Activated CD4-positive, alpha-beta T cell treated with anti-CD3 and anti-CD28 coated beads, Interleukin-2, amount 50 U/mL, for 4 hours (primary cell): ENCODE measurements around the gene HECA.
"Not testable (repeated sequence)": the region's sequence is repeated elsewhere in the genome, so short reads cannot be mapped to it uniquely, and the experiment has no call there.

Experiments used
- DNase-seq, 2 experiments: peaks; one replicate each; pipeline ENCODE4 v3.0.0-alpha.2; 2020

The HECA gene, protein sequence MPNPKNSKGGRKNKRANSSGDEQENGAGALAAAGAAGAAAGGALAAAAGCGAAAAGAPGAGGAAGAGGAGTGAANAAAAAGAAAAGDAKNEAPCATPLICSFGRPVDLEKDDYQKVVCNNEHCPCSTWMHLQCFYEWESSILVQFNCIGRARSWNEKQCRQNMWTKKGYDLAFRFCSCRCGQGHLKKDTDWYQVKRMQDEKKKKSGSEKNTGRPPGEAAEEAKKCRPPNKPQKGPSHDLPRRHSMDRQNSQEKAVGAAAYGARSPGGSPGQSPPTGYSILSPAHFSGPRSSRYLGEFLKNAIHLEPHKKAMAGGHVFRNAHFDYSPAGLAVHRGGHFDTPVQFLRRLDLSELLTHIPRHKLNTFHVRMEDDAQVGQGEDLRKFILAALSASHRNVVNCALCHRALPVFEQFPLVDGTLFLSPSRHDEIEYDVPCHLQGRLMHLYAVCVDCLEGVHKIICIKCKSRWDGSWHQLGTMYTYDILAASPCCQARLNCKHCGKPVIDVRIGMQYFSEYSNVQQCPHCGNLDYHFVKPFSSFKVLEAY

DNA sequence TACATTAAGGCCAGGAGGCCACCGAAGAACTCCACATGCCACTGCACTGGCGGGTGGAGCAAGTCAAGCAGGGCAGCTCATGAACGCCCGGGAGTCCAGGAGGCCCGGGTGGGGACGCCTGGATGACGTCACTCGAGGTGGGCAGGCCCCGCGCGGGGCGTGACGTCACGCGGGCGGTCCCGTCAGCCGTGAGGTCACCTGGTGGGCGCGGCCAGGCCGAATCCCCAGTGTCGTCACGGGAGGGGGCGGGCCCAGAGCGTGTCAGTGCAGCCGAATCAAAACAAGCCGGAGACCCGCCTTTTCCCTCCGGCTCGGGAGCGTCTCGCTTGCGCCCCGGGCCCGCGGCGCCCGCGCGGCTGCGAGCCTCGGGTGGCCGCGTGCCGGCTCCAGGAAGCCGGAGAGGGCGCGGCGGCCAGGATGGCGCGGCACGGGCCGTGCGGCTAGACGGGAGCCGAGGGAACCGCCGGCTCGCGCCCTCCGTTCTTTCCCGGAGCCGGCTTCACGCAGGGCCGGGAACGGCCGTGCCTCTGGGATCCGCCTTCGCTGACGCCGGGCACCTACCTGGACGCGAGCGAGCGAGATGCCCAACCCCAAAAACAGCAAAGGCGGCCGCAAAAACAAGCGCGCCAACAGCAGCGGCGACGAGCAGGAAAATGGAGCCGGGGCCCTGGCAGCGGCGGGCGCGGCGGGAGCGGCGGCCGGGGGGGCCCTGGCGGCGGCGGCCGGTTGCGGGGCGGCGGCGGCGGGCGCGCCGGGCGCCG lies at the start of gene HECA:
HECA (plus strand) TSS at position 264 of the 761 bp plus-strand sequence; CDS start at position 581, 317 bp downstream.
- peak; percentile 99 for DNase-seq

DNA sequence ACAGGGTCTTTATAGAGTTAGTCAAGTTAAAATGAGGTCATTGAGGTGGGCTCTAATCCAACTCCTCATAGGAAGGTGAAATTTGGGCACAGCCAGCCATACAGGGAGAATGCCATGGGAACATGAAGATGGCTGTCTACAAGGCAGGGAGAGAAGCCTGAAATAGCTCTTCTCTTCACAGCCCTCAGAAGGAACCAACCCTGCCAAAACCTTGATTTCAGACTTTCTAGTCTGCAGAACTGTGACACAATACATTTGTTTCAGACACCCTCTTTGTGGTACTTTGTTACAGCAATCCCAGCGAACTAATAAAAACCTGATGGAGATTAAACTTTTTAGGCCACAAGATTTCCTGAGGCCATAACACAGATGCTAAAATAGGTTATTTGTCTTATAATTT lies 43.1 kb upstream of the HECA start:
- no peak for DNase-seq

DNA sequence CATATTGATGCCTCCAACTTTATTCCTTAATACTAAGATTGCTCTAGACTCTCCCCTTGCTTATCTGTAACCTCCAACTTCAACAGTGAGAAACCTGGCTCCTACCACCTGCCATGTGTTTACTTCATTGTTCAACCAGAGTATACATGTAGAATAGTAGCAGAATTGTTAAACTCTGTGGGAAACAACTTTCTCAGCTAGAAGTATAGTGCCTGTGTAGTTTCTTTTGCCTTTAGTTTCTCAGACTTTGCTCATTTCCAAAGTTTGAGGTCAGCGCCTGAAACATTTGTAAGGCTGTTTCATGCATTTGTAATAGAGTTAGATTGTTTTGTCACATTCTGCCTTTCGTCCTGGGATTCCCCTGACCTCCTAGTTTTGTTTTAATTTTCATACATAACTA lies 34.9 kb upstream of the HECA start:
- DNase-seq, result no peak

DNA sequence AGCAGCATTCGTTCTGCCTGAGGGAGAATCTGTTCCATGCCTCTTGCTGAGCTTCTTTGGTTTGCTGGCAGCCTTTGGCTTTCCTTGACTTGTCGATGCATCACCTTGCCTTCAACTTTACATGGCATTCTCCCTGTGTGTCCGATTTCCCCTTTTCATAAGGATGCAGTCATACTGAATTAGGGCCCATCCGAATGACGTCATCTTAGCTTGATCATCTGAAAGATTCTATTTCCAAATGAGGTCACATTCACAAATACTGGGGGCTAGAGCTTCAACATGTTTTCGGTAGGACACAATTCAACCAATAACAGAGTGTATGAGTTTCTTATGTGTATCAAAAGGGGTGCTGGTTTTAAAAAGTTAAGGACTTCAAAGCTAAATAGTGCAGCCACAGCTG lies 27.8 kb upstream of the HECA start:
- no peak for DNase-seq

DNA sequence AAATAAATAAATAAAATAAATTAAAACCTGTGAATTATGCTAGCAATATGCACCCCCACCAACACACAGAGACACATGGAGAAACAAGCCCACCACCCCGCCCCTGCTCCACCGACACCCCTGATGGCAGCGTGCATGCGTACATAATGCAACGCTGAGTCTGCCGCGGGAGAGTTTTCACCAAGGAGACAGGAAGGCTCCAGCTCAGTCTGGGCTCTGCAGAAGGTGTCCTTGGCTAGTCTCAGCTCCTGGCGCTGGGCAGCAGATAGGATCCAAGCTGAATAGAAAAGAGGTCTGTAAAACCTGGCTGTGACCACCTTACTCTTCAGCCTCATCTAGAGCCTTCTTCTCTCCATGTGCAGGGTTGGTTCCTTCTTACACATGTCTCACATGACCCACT lies 26.5 kb upstream of the HECA start:
- DNase-seq, result no peak

DNA sequence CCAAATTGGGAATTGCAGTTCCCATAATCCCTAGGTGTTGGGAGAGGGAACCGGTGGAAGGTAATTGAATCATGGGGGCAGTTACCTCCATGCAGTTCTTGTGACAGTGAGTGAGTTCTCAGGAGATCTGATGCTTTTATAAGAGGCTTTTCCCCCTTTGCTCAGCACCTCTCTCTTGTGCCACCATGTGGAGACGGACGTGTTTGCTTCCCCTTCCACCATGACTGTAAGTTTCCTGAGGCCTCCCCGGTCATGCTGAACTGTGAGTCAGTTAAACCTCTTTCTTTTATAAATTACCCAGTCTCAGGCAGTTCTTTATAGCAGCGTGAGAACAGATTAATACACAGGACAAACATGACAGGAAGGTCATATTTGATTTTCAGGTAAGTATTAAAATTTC lies 25.3 kb upstream of the HECA start:
- DNase-seq, result peak in 1 of 2 experiments; percentile 34

DNA sequence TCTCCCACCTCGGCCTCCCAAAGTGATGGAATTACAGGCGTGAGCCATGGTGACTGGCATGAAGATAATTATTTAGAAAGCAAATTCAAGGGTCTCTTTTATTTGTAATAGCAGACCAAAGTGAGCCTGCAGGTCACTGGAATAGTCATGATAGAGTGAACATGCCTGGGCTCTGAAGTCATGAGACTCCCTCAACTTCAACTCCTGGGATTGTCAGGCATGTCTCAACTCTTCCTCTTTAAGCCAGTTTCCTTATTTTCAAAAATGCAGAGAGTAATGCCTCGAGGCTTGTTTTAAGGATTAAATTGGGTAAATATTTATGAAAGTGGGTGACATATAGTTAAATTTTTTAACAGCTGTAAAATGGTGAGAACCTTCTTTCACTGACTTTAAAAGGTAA lies 22.7 kb upstream of the HECA start:
- DNase-seq, result no peak

DNA sequence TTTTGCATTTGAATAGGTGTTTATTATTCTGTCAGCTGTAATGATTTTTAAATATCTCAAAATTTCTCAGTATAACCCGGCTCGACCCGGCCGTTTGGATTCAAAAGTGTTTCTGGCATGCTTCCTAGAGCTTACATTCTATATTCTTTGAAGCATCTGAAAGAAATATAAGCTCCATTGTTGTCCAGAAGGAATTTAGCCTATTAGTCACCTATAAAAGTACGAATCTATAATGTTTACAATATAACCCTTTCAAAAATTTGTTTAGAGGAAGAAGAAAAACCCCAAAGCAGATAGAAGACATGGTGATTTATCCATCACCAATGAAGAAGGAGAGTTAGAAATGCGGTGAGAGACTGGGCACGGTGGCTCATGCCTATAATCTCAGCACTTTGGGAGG lies 22.3 kb upstream of the HECA start:
- no peak for DNase-seq

DNA sequence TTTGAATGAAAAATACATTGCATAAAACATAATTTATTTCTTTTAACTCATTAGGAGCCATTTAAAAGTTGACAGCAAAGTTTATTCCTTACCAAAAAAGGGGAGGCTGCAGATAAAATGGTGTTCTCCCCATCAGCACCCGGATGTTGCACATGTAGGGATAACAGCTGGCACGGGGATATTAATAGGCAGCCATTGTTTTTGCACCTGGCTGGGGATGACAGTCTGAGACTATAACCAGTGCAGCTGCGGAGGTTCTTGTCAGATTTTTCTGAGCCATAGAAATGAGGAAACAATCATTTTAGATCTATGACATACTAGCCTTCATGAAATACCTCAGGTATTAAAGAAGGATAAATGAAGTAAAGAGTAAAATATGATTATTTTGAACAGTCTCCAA lies 20.1 kb upstream of the HECA start:
- no peak for DNase-seq

DNA sequence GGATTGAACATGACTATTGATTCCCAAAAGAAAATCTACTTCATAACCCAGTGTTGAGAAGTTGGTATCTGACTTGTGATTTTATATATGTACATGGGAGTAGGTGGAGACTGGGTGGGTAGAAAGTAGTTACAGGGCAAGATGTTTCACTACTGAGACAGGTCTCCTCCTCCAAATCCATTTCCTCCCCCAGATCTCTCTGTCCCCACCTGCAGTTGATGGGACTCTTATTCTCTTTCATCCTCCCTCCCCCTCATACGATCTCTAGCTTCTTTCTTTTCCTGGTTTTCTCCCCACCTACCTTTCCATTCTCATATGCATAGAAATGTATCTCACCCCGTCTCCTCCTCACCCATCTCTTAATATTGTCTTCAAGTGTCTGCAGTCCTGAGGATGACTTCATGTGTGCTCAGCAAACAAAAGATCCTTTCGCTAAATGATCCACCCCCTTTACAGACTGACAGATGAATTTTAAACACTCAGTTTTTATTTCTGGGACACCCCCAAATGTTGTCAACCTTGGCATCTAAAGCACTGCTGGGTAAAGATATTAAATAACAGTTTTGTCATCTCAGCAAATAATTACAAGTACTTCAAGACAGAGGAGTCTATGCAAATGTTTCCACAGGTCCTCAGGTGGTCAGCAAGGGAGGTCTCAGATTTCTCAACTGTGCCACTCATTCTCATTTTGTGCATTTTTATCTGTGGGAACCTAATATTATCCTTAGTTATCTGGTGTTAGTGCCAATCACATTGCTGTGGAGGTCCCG lies 18.7 kb upstream of the HECA start:
- DNase-seq, result no peak

DNA sequence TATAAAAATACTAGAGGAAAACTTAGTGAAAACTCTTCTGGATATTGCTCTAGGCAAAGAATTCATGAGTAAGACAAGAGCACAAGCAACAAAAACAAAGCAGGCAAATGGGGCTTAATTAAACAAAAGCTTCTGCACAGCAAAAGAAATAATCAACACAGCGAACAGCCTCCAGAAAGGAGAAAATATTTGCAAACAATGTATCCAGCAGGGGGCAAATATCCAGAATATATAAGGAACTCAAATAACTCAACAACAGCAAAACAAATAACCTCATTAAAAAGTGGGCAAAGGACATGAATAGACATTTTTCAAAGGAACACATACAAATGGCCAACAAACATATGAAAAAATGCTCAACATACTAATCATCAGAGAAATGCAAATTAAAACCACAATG lies 17.1 kb upstream of the HECA start:
- no peak for DNase-seq

DNA sequence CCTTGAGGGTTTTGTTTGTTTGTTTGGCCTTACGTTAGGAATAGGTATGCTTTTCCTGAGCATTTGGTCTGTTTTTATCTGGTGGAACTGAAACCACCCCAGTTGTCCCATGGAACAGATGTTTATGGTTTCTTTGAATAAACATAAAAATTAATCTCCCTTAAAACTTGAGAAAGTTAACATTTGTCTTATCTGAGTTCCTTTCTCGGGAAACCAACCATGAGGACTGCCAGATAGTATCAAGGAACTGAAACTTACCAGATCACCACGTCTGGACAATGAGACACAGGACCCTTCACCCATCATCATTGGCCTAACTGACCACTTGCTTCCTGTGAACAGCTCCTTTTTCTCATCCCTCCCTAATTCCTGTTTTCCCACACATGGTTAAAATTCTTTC lies 15.3 kb upstream of the HECA start:
- no peak for DNase-seq

DNA sequence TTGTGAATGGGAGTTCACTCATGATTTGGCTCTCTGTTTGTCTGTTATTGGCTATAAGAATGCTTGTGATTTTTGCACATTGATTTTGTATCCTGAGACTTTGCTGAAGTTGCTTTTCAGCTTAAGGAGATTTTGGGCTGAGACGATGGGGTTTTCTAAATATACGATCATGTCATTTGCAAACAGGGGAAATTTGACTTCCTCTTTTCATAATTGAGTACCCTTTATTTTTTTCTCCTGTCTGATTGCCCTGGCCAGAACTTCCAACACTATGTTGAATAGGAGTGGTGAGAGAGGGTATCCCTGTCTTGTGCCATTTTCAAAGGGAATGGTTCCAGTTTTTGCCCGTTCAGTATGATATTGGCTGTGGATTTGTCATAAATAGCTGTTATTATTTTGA lies 12.1 kb upstream of the HECA start:
- DNase-seq, result not testable (repeated sequence)

DNA sequence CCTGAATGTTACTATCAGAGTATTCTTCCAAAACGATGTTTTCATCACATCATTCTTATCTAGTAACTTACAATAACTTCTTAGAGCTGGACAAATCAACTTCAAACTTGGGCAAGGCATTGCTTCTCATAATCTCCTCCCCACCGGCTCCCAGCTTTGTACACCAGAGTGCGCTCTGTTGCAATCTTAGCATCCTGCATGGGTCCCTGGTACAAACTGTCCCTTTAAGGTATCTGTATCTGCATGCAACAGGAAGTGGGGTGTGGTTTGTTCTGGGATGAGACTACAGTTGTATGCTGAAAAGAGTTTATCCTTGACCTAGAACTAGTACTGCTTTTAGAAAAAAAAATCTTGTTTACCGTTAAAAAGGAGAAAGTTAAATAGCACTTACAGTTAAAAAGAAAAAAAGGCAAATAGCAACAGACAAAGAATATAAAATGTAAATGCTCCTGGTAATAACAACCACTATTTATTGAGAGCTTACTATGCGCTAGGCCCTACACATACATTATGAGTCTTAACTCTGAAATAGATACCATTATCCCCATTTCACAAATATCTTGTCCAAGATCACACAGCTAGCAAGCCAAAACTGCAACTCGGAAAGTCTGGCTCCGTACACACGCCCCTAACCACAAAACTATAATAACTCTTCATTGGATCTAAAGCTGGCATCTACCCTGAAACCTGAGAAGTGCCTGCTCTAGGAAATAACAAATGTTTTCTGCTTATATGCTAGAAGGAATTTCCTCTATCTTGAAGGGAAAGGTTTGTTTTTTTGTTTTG lies 9.8 kb upstream of the HECA start:
- DNase-seq, result peak; percentile 70 to 74

DNA sequence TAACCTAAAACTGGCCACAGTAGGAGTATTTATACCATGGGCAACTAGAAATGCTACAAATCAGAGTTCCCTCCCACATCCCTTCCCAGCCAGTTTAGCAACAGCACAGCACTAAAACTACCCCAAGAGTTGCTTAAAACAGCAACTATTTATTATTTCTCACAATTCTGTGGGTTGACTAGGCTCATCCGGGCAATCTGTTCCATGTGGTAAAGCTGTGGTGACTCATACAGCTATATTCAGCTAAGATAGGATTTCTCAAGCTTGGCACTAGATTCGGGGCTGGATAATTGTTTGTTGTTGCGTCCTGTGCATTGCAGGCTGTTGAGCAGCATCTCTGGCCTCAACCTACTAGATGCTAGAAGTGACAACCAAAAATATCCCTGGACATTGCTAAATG lies 8.6 kb upstream of the HECA start:
- DNase-seq, result peak in 1 of 2 experiments; percentile 26

DNA sequence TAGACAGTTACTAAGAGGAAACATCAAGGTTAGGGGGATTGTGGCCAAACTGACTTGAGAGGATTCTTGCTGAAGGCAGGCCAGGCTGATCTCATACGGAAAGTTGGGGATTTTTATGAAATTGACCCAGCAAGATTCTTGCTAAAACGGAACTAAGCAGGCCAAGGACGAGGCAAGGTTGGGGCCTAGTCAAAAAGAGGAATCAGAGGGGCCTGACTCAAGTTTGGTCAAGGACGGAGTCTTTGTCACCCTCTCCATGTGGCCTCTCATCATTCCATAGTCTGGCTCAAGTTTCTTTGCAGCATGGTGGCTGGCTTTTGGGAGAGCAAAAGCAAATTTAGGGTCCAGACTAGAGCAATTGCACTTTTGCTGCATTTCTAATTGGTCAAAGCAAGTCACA lies 7.9 kb upstream of the HECA start:
- DNase-seq, result no peak

DNA sequence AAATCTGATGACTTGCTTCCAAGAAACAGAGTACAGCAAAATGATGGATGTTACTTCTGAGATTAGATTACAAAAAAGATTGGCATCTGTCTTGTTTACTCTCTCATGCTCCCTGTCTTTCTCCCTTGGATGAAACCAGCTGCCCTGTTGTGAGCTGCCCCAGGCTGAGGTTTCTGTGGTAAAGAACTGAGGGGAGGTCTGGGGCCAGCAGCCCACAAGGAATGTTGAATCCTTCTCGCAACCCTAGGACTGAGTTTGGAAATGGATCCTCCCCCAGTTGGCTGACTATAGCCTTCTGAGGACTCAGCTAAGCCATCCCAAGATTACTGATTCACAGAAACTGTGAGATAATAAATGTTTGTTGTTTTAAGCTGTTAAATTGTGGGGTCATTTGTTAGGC lies 5.6 kb upstream of the HECA start:
- no peak for DNase-seq

DNA sequence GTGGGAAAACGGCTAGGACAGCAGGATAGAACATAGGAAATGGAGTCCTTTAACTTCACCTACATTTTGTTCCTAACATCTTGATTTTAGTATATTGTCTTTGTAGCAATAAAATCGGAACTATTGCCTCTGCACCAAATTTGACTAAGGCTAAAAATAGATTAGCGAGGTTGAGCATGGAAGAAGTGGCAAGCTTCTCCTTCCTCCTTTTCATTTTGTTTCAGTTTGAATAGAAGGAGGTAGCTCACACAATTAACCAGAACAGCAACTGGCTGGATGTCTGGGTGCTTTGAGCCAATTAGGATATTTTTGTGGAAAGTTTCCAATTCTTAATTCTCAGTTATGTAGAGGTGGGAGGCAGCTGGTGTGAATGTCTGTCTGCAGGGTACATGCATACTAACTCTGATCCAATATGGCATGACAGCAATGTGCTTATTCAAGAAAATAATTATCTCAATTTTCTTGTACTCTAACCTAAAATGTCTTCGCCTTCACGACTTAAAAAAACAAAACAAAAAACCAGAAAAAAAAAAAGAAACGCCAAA lies 3.1 kb upstream of the HECA start:
- no peak for DNase-seq

DNA sequence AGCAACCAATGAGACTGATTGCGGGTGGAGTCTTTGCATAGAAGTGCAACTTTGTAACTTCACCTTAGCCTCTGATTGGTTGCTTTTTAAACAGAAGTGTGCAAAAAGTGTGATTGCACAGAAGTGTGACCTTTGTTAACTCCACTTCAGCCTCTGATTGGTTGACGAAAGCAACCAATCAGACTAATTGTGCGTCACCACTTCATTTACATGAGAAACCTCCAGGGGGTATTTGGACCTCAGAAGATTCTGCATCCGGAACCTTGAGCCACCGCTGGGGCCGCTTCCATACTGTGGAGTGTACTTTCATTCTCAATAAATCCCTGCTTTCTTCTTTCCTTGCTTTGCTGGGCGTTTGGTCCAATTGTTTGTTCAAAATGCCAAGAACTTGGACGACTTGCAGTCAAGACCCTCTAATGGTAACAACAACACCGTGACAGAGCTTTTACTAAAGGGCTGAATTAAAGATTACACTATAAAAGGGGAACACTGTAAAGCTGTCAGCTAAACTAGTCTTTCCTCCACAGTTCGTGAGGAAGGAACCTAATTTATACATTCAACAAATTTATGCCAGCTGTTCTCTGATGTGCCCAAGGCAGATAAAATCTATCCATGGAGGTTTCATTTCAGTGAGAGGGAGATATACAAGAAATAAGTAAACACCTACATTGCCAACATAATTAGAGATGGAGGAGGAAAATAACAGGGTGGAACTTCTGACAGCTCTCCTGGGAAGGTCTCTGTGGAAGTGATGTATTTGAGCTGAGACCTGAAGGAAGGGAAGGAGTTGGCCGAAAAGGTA lies 1.4 kb upstream of the HECA start:
- no peak for DNase-seq

DNA sequence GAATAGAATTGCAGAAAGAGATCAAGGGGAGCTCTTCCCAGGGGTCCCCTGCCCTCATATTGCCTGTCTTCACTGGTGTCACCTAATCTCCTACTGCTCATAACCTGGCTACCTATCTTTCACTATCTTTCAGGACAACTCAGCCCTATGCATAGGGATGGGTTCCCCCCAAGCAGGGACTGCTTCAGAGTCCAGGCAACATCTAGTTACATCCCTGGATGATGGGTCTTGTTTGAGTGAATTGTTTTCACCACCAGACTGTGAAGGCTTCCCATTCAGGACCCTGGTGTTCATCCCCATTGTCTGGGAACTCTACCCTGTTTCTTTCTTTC lies 850 bp upstream of the HECA start:
- DNase-seq, result no peak
